Upper lobe of right lung (tissue), 1 donor: ENCODE results near the gene TMCO6. TPM values are rescaled to one million over a fixed set of nuclear protein-coding genes. Genes with fewer than 3 reads are reported as not detected.
"Not testable (repeated sequence)": the region's sequence is repeated elsewhere in the genome, so short reads cannot be mapped to it uniquely, and the experiment has no call there.

ENCODE experiments used
- ATAC-seq: fragments of 200-7000 bp; cut with Tn5 transposase; one replicate; pipeline ENCODE4 v1.9.1; 2020; ENCODE audit warnings: mild to moderate bottlenecking, moderate library complexity
- DNase-seq: peaks from one replicate; pipeline ENCODE4 v3.0.0-alpha.2; 2020
- H3K27ac ChIP-seq: fragments of 200-600 bp; one replicate; pipeline ENCODE4 v1.8.0; 2022
- H3K27me3 ChIP-seq: fragments of 200-600 bp; one replicate; pipeline ENCODE4 v1.8.0; 2022; ENCODE audit warnings: mild to moderate bottlenecking
- H3K36me3 ChIP-seq: fragments of 200-600 bp; one replicate; pipeline ENCODE4 v1.8.0; 2022
- H3K4me1 ChIP-seq: fragments of 200-600 bp; one replicate; pipeline ENCODE4 v1.8.0; 2022
- H3K4me3 ChIP-seq: fragments of 200-600 bp; one replicate; pipeline ENCODE4 v1.8.0; 2022; ENCODE audit warnings: mild to moderate bottlenecking
- H3K9me3 ChIP-seq: fragments of 200-600 bp; one replicate; pipeline ENCODE4 v1.8.0; 2022
- CTCF ChIP-seq: fragments of 200-600 bp; IDR thresholded peaks from one replicate; pipeline ENCODE4 v1.8.0; 2022; ENCODE audit warnings: antibody characterized with exemption
- intact Hi-C: fragments of 100-400 bp; cut with DNase I; formaldehyde crosslinking; loops from one replicate; pipeline ENCODE4 v1.11.0; 2022
- total RNA-seq: library from RNA; stranded (reverse); fragmentation: NEBNext Ultra II Directional; extraction: Animal tissue kit (Norgen Biotek cat#: 25700); gene quantifications from one replicate; pipeline ENCODE4 v1.2.1, GENCODE V29; 2021
- donor health status: DM: no; HTN: yes; CAD: no; lungs with severe emphysema.

TMCO6 gene
- total RNA-seq, 1 donor from 2014 or later, result 10.7 TPM

GRCh38 chr5:140611020-140611521, 28.2 kb upstream of the TMCO6 start:
- Histone ChIP-seq H3K4me3 (no peak overlapping the region), H3K4me1 (peaks cover 18% of the 10 kb centered on the region), H3K27ac (peak overlapping the region; percentile 76), H3K27me3 (no peaks in the 10 kb centered on the region), H3K36me3 (no peaks in the 10 kb centered on the region), H3K9me3 (no peaks in the 10 kb centered on the region)
- DNase-seq, result no peak
- intact Hi-C loops, result no loop called here
- no peak for TF ChIP-seq CTCF
- ATAC-seq, result no peak

GRCh38 chr5:140622301-140622700, 16.9 kb upstream of the TMCO6 start:
- ATAC-seq, result peak; percentile 41
- DNase-seq, result no peak
- H3K36me3 ChIP-seq, result no peaks in the 10 kb centered on the region
- H3K4me3 ChIP-seq, result no peak overlapping the region
- H3K4me1 ChIP-seq, result peaks cover 3% of the 10 kb centered on the region
- H3K27ac ChIP-seq, result no peak overlapping the region
- intact Hi-C loops, result no loop called here
- no peaks in the 10 kb centered on the region for H3K9me3 ChIP-seq
- H3K27me3 ChIP-seq, result no peaks in the 10 kb centered on the region
- no peak for TF ChIP-seq CTCF

- ATAC-seq, H3K27me3 ChIP-seq, H3K27ac ChIP-seq, DNase-seq, H3K9me3 ChIP-seq, H3K4me1 ChIP-seq, intact Hi-C loops, H3K36me3 ChIP-seq, H3K4me3 ChIP-seq: not testable (repeated sequence)
These were observed 16.2 kb upstream of the TMCO6 start for GRCh38 chr5:140623061-140623460.

GRCh38 chr5:140624886-140625285, 14.4 kb upstream of the TMCO6 start:
- ATAC-seq, DNase-seq, H3K36me3 ChIP-seq, intact Hi-C loops, H3K27ac ChIP-seq, H3K9me3 ChIP-seq, H3K27me3 ChIP-seq, H3K4me3 ChIP-seq, H3K4me1 ChIP-seq: not testable (repeated sequence)

GRCh38 chr5:140627972-140628371, 11.3 kb upstream of the TMCO6 start:
- no peak overlapping the region for H3K4me3 ChIP-seq
- H3K9me3 ChIP-seq, result no peaks in the 10 kb centered on the region
- no peak for DNase-seq
- H3K27ac ChIP-seq, result no peak overlapping the region
- H3K4me1 ChIP-seq, result peaks cover 17% of the 10 kb centered on the region
- no peaks in the 10 kb centered on the region for H3K36me3 ChIP-seq
- intact Hi-C loops, result no loop called here
- TF ChIP-seq CTCF, result no peak
- no peak for ATAC-seq
- no peaks in the 10 kb centered on the region for H3K27me3 ChIP-seq

- no peak overlapping the region for H3K4me3 ChIP-seq
- TF ChIP-seq CTCF, result no peak
- no peak for ATAC-seq
- no peaks in the 10 kb centered on the region for H3K36me3 ChIP-seq
- no peaks in the 10 kb centered on the region for H3K9me3 ChIP-seq
- no peak overlapping the region for H3K27ac ChIP-seq
- intact Hi-C loops, result no loop called here
- DNase-seq, result no peak
- H3K4me1 ChIP-seq, result peaks cover 17% of the 10 kb centered on the region
- H3K27me3 ChIP-seq, result no peaks in the 10 kb centered on the region
These were observed 10.5 kb upstream of the TMCO6 start for GRCh38 chr5:140628711-140629110.
